GM19324 (cell line): ENCODE results near the gene S100A16.
"Not testable (repeated sequence)": the region's sequence is repeated elsewhere in the genome, so short reads cannot be mapped to it uniquely, and the experiment has no call there.

Experiments used
- ATAC-seq: cut with Tn5 transposase; IDR thresholded peaks from one replicate; pipeline ENCODE4 v1.9.1; 2021; ENCODE audit warnings: mild to moderate bottlenecking, moderate library complexity; ENCODE audit not compliant: unreplicated experiment, low FRiP score

S100A16 gene

GRCh38 chr1:153566414-153567371 lies 46.2 kb downstream of the S100A16 start:
- ATAC-seq: no peak

GRCh38 chr1:153565529-153566374 lies 47.2 kb downstream of the S100A16 start, which contains the start of gene S100A2:
TSS of gene S100A2 (minus strand) at chr1:153565844. CDS start at chr1:153563877, 1,967 bp downstream.
- no peak for ATAC-seq

- ATAC-seq: no peak
These were observed 48.9 kb downstream of the S100A16 start for GRCh38 chr1:153563991-153564390.

GRCh38 chr1:153563483-153563901 lies 49.4 kb downstream of the S100A16 start:
- no peak for ATAC-seq

GRCh38 chr1:153562021-153562420 lies 50.9 kb downstream of the S100A16 start:
- not testable (repeated sequence) for ATAC-seq

- no peak for ATAC-seq
These were observed 51.4 kb downstream of the S100A16 start for GRCh38 chr1:153561466-153561985.

GRCh38 chr1:153560771-153561465 lies 52.0 kb downstream of the S100A16 start:
- ATAC-seq: no peak

GRCh38 chr1:153560241-153560640 lies 52.7 kb downstream of the S100A16 start:
- no peak for ATAC-seq

GRCh38 chr1:153557877-153558276 lies 55.1 kb downstream of the S100A16 start:
- no peak for ATAC-seq
